BE2C (cell line): Measurements from ENCODE around the gene DAB2IP.

Source experiments
- DNase-seq: peaks from one replicate; pipeline ENCODE4 v3.0.0-alpha.2; 2020
- H3K27me3 ChIP-seq: fragments of 250-450 bp; sonication (Bioruptor Pico); 2 replicates; pipeline ENCODE4 v1.5.1; 2020; ENCODE audit warnings: mild to moderate bottlenecking
- H3K36me3 ChIP-seq: fragments of 250-450 bp; sonication (Bioruptor Pico); 2 replicates; pipeline ENCODE4 v1.5.1; 2020; ENCODE audit warnings: mild to moderate bottlenecking
- H3K4me1 ChIP-seq: fragments of 250-450 bp; sonication (Bioruptor Pico); 2 replicates; pipeline ENCODE4 v1.5.1; 2020
- H3K4me3 ChIP-seq: 2 replicates; pipeline ENCODE4 v1.5.1; 2011; ENCODE audit warnings: low read depth, low read length
- H3K9me3 ChIP-seq: fragments of 250-450 bp; sonication (Bioruptor Pico); 2 replicates; pipeline ENCODE4 v1.5.1; 2020
- TF ChIP-seq, protein P1 (sequence below): IDR thresholded peaks from 2 replicates; pipeline ENCODE4 v1.5.1; 2012; ENCODE audit warnings: mild to moderate bottlenecking, low read depth, low read length

DAB2IP gene

DNA sequence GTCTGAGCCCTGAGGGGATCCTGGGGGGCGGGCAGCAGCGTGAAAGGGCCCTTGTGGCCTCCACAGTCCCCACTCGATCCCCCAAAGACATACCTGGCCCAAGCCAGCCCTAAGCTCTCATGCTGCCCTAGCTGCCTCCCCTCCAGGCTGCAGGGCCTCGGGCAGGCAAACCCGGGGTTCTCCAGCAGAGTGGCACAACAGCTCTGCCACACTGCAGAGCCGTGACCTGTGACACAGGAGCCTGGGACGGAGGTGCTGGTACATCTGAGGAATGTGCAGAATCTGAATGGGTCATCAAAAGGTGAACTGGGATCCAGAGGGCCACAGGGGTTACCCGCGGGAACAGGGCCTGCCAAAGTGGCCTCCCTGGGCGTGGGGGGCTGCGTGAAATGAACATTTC, 163.2 kb downstream of the DAB2IP start:
- H3K27me3 ChIP-seq, result no peaks in the 10 kb centered on the region
- H3K4me3 ChIP-seq, result no peak overlapping the region
- H3K4me1 ChIP-seq, result peaks cover 4% of the 10 kb centered on the region
- TF ChIP-seq, protein P1, sequence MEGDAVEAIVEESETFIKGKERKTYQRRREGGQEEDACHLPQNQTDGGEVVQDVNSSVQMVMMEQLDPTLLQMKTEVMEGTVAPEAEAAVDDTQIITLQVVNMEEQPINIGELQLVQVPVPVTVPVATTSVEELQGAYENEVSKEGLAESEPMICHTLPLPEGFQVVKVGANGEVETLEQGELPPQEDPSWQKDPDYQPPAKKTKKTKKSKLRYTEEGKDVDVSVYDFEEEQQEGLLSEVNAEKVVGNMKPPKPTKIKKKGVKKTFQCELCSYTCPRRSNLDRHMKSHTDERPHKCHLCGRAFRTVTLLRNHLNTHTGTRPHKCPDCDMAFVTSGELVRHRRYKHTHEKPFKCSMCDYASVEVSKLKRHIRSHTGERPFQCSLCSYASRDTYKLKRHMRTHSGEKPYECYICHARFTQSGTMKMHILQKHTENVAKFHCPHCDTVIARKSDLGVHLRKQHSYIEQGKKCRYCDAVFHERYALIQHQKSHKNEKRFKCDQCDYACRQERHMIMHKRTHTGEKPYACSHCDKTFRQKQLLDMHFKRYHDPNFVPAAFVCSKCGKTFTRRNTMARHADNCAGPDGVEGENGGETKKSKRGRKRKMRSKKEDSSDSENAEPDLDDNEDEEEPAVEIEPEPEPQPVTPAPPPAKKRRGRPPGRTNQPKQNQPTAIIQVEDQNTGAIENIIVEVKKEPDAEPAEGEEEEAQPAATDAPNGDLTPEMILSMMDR, result no peak
- no peaks in the 10 kb centered on the region for H3K36me3 ChIP-seq
- no peaks in the 10 kb centered on the region for H3K9me3 ChIP-seq
- DNase-seq, result no peak

DNA sequence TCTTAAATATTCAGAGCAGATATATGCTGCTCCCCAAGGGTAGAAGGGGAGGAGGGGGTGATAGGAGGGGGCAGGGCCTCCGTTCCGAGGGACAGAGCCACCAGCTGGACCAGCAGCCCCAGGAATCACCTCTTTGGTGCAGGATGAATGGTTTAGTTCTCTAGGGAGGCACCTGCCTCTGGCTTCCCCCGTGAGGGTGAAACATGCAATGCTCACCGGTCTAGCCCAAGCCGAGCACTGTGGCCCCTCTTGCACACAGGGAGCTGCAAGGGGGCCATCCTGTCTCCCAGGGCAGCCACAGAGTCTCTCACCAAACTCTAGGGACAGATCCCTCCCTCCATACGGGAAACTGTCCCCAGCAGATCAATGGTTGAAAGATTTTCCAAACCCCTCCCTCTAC, 163.7 kb downstream of the DAB2IP start:
- DNase-seq, result no peak
- no peaks in the 10 kb centered on the region for H3K9me3 ChIP-seq
- no peaks in the 10 kb centered on the region for H3K36me3 ChIP-seq
- H3K27me3 ChIP-seq, result no peaks in the 10 kb centered on the region
- TF ChIP-seq, protein P1, result no peak
- no peak overlapping the region for H3K4me3 ChIP-seq
- H3K4me1 ChIP-seq, result peaks cover 4% of the 10 kb centered on the region

DNA sequence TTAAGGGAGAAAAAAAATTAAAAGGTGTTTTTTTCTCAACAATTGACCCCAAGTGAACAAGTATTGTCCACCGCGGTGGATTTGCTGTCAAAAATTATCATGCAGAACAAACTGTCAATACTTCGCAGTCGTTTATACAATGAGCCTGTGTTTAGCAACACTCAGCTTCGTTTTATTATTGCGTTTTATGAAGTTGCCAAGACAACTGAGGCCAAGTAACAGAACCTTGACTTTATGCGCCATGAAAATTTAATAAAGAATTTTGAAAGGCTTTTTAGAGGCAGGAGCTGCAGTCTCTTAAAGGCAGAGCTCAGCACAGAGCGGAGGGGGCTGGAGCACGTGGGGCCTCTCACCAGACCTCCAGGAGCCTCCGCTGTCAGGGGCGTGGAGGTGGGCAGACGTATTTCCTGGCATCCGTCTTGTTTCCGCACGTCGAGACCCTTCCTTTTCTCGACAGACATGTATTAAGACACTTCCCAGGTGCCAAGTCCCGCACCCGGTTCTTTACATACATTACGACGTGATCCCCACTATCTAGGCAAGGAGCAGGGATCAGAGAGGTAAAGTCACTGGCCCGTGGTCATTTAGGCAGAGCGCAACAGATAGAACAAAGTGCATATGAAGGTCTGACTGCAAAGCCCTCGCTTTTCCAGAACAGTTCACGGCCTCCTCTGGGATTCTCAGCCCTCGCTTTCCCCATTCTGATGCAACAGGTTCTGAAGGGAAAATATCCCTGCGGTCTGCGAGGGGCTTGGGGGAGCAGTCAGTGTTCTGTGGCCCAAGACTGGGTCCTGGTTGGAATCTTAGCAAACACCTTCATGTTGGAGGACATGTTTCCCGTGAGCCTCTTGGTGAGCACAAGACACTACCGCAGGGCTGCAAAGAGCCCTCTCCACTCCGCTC, 164.4 kb downstream of the DAB2IP start:
- Histone ChIP-seq H3K27me3 (no peaks in the 10 kb centered on the region), H3K36me3 (no peaks in the 10 kb centered on the region), H3K4me3 (no peak overlapping the region), H3K9me3 (no peaks in the 10 kb centered on the region), H3K4me1 (peaks cover 4% of the 10 kb centered on the region)
- TF ChIP-seq, protein P1, result no peak
- no peak for DNase-seq

DNA sequence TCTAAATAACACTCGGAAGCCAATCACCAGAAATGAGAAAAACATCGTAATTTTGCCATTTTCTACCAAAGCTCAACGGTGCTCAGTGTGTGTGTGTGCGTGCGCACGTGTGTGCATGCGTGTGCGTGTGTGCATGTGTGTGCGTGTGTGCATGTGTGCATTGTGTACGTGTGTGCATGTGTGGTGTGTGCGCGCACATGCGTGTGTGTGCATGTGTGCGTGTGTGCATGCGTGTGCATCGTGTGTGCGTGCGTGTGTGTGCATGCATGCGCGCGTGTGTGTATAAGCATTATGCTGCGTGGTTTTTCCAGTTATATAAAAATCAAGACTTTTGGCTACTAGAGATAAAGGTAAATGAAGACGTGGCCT, 165.0 kb downstream of the DAB2IP start:
- TF ChIP-seq, protein P1, result no peak
- H3K4me1 ChIP-seq, result peaks cover 4% of the 10 kb centered on the region

DNA sequence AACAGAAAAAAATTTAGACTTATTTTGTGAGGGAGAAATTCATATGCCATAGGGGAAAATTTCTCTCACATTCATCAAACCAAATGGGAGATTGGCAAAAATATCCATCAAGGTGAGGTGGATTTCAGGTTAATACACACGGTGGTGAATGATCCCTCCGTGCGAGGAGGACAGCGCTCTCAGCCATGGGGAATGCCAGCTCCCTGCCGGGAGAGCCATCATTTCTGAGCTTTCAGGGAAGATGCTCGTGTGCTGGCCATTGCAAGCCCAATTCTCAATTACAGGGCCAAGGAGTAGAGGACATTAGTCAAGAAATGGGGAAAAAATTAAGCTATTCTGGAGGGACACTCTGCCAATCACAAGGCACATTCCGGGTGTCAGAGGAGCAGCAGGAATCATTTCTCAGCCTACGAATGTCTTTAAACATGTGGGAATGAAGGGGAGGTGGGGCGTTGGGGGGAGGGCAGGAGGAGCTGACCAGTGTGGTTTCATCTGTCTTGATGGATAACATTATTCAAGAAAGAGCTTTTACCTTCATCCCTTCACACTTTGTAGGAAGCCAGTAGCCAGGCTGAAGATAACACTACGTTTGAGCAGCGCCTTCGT, 165.5 kb downstream of the DAB2IP start:
- Histone ChIP-seq H3K36me3 (no peaks in the 10 kb centered on the region), H3K4me1 (peaks cover 4% of the 10 kb centered on the region), H3K9me3 (no peaks in the 10 kb centered on the region), H3K4me3 (no peak overlapping the region), H3K27me3 (no peaks in the 10 kb centered on the region)
- no peak for DNase-seq
- TF ChIP-seq, protein P1, result no peak

More for the DNA sequence above, 165.0 kb downstream of the DAB2IP start:
- DNase-seq, result no peak
- no peak overlapping the region for H3K4me3 ChIP-seq
- H3K27me3 ChIP-seq, result no peaks in the 10 kb centered on the region
- no peaks in the 10 kb centered on the region for H3K9me3 ChIP-seq
- H3K36me3 ChIP-seq, result no peaks in the 10 kb centered on the region

DNA sequence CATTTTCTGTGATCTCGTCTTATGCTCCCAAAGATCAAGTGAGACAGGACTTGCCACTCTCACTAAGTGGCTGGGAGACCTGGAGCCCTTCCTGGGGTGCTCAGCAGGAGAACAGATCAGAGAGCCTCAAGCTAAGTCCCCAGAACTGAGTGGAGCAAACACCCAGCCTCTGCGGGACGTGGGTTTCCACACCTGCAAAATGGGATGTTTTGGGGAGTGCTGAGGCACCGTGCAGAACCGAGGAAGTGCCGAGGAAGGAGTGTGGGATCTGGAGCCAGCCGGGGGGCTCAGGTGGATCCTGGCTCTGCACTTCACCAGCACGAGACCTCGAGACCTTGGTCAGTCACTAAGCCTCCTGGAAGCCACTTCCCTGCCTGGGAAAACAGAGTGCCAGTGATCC, 166.0 kb downstream of the DAB2IP start:
- H3K4me1 ChIP-seq, result peaks cover 4% of the 10 kb centered on the region
- TF ChIP-seq, protein P1, result no peak
- H3K36me3 ChIP-seq, result no peaks in the 10 kb centered on the region
- DNase-seq, result no peak
- H3K4me3 ChIP-seq, result no peak overlapping the region
- no peaks in the 10 kb centered on the region for H3K27me3 ChIP-seq
- no peaks in the 10 kb centered on the region for H3K9me3 ChIP-seq
